GM12878 (cell line): Measurements from ENCODE around the gene PLA2G15. TPM values are rescaled to one million over a fixed set of nuclear protein-coding genes. Genes with fewer than 3 reads are reported as not detected.

Source experiments
- ATAC-seq: fragments of 200-7000 bp; cut with Tn5 transposase; 3 replicates; pipeline ENCODE4 v1.9.1; 2020; ENCODE audit warnings: mild to moderate bottlenecking, moderate library complexity
- BruUV-seq: library from RNA; stranded (reverse); fragments of 400-500 nt; replicated peaks from 2 replicates; lab custom pipeline; 2021; lab: Mats Ljungman, UMichigan
- CTCF ChIA-PET: fragments of 300-600 bp; sonication (Branson Sonifier 250); formaldehyde crosslinking; extraction: SDS; loops from one replicate; lab custom pipeline; 2021; ENCODE audit warnings: inconsistent platforms; lab: Yijun Ruan, JAX
- POLR2A ChIA-PET: fragments of 350-600 bp; formaldehyde crosslinking; extraction: SDS; loops from one replicate; lab custom pipeline; 2021; ENCODE audit warnings: inconsistent platforms; lab: Charles Lee
- RAD21 ChIA-PET: fragments of 300-600 bp; sonication (Branson Sonifier 250); formaldehyde crosslinking; loops from one replicate; lab custom pipeline; 2023; ENCODE audit warnings: antibody characterized with exemption; ENCODE audit not compliant: unreplicated experiment; lab: Charles Lee
- SMC1A ChIA-PET: fragments of 300-600 bp; sonication (Branson Sonifier 250); formaldehyde crosslinking; loops from one replicate; lab custom pipeline; 2023; ENCODE audit not compliant: unreplicated experiment, uncharacterized antibody; lab: Charles Lee
- DNase-seq: peaks from one replicate; pipeline ENCODE4 v3.0.0-alpha.2; 2011; ENCODE audit warnings: low read depth, low spot score
- FAIRE-seq: peaks from 3 replicates; lab custom pipeline; 2011; peaks lifted over from hg19 to GRCh38; lab: Jason Lieb, UNC
- H2AFZ ChIP-seq: 2 replicates; pipeline ENCODE4 v1.6.0; 2011; ENCODE audit warnings: low read depth, low read length, control low read depth; ENCODE audit not compliant: control insufficient read depth
- H3K27ac ChIP-seq: 2 replicates; pipeline ENCODE4 v1.5.1; 2011; ENCODE audit warnings: control low read depth; ENCODE audit not compliant: control insufficient read depth, insufficient read depth
- H3K27me3 ChIP-seq, 2 experiments: replicated peaks in 1 of 2; 2 replicates each; pipeline versions ENCODE4 v1.6.0 to v1.6.1; 2011; ENCODE audit warnings: low read length in 1 of 2; ENCODE audit not compliant: control insufficient read depth in 2 of 2, insufficient read depth in 2 of 2
- H3K36me3 ChIP-seq, 2 experiments: 2 replicates each; pipeline ENCODE4 v1.5.1; 2011; ENCODE audit warnings: low read length in 1 of 2; ENCODE audit not compliant: control insufficient read depth in 2 of 2, insufficient read depth in 2 of 2
- H3K4me1 ChIP-seq: 2 replicates; pipeline ENCODE4 v1.6.1; 2011; ENCODE audit warnings: mild to moderate bottlenecking, low read length, moderate library complexity, mixed read lengths; ENCODE audit not compliant: control insufficient read depth, insufficient read depth
- H3K4me2 ChIP-seq: 2 replicates; pipeline ENCODE4 v1.6.0; 2011; ENCODE audit warnings: control low read depth; ENCODE audit not compliant: control insufficient read depth, insufficient read depth
- H3K4me3 ChIP-seq: fragments of 200-600 bp; sonication (generic); 2 replicates; pipeline ENCODE4 v1.5.1; 2016
- H3K79me2 ChIP-seq: 2 replicates; pipeline ENCODE4 v1.6.0; 2011; ENCODE audit warnings: low read length; ENCODE audit not compliant: control insufficient read depth, insufficient read depth
- H3K9ac ChIP-seq: 2 replicates; pipeline ENCODE4 v1.8.0; 2011; ENCODE audit warnings: low read length, control low read depth, mixed read lengths; ENCODE audit not compliant: control insufficient read depth, insufficient read depth
- H3K9me3 ChIP-seq: replicated peaks from 3 replicates; pipeline ENCODE4 v1.5.1; 2011; ENCODE audit warnings: mild to moderate bottlenecking, low read length; ENCODE audit not compliant: control insufficient read depth, insufficient read depth
- H4K20me1 ChIP-seq: 2 replicates; pipeline ENCODE4 v1.6.0; 2011; ENCODE audit not compliant: control insufficient read depth, insufficient read depth
- BCL11A ChIP-seq: IDR thresholded peaks from 2 replicates; pipeline ENCODE4 v1.6.1; 2011; ENCODE audit warnings: low read depth, low read length
- BMI1 ChIP-seq: fragments of 450-650 bp; IDR thresholded peaks from 2 replicates; pipeline ENCODE4 v1.6.1; 2016; ENCODE audit warnings: mild to moderate bottlenecking, moderate library complexity, borderline replicate concordance
- BRCA1 ChIP-seq: IDR thresholded peaks from 2 replicates; pipeline ENCODE4 v1.6.1; 2011; ENCODE audit warnings: low read depth, low read length, improper control_type of control experiment
- CBX3 ChIP-seq: fragments of 200-600 bp; sonication (generic); IDR thresholded peaks from 2 replicates; pipeline ENCODE4 v1.6.1; 2016; ENCODE audit warnings: low read depth, borderline replicate concordance
- EGR1 ChIP-seq, 2 experiments: IDR thresholded peaks; 1 replicate in 1 of 2; 2 replicates in 1 of 2; pipeline ENCODE4 v1.6.1; 2011 to 2012; ENCODE audit warnings: low read depth in 2 of 2, low read length in 2 of 2, borderline replicate concordance in 1 of 2, mild to moderate bottlenecking in 1 of 2, moderate library complexity in 1 of 2
- KLF5 ChIP-seq: fragments of 450-650 bp; IDR thresholded peaks from 2 replicates; pipeline ENCODE4 v1.6.1; 2014; ENCODE audit warnings: mild to moderate bottlenecking; ENCODE audit not compliant: partially characterized antibody
- NR2C2 ChIP-seq: IDR thresholded peaks from 2 replicates; pipeline ENCODE4 v1.6.1; 2011; ENCODE audit warnings: borderline replicate concordance, low read depth; ENCODE audit not compliant: control insufficient read depth, insufficient read length
- PML ChIP-seq: IDR thresholded peaks from 2 replicates; pipeline ENCODE4 v1.6.1; 2012; ENCODE audit warnings: low read length, inconsistent platforms
- RUNX3 ChIP-seq: IDR thresholded peaks from 2 replicates; pipeline ENCODE4 v1.6.1; 2012; ENCODE audit warnings: low read length, inconsistent platforms
- SIX5 ChIP-seq: IDR thresholded peaks from 2 replicates; pipeline ENCODE4 v1.6.1; 2011; ENCODE audit warnings: mild to moderate bottlenecking, low read depth, low read length, moderate library complexity; ENCODE audit not compliant: severe bottlenecking
- SMC3 ChIP-seq: IDR thresholded peaks from 2 replicates; pipeline ENCODE4 v1.6.1; 2011; ENCODE audit warnings: low read length, improper control_type of control experiment, borderline replicate concordance
- SPI1 ChIP-seq: IDR thresholded peaks from 2 replicates; pipeline ENCODE4 v1.6.1; 2011; ENCODE audit warnings: low read depth, mild to moderate bottlenecking, low read length, moderate library complexity, borderline replicate concordance; ENCODE audit not compliant: insufficient read depth
- WRNIP1 ChIP-seq: IDR thresholded peaks from 2 replicates; pipeline ENCODE4 v1.6.1; 2011; ENCODE audit warnings: low read depth, low read length, improper control_type of control experiment, borderline replicate concordance
- ZNF207 ChIP-seq: fragments of 450-650 bp; IDR thresholded peaks from 2 replicates; pipeline ENCODE4 v1.6.1; 2014; ENCODE audit warnings: antibody characterized with exemption, mild to moderate bottlenecking, borderline replicate concordance
- WGBS: methylation state at CpG from one replicate; pipeline ENCODE4 v1.1.6; 2016; ENCODE audit warnings: low lambda C conversion rate; ENCODE audit not compliant: insufficient replicate concordance, insufficient coverage; ENCODE audit errors: missing lambda C conversion rate; 5-methylcytosine and 5-hydroxymethylcytosine counted together
- in situ Hi-C: fragments of 300-500 bp; cut with MboI; formaldehyde crosslinking; loops from 9 replicates; pipeline ENCODE4 v1.14.3; 2018; ENCODE audit warnings: mixed read lengths
- intact Hi-C: fragments of 100-400 bp; cut with micrococcal nuclease; formaldehyde crosslinking; loops from one replicate; pipeline ENCODE4 v1.14.2; 2022; ENCODE audit not compliant: unreplicated experiment
- polyA plus RNA-seq, 11 experiments: library from polyadenylated mRNA; depleted of rRNA in 4 of 11; unstranded in 6 of 11; stranded (reverse) in 5 of 11; fragments of >200 nt; fragmentation: Nextera tagmentation in 4 of 11; fragmentation: Illumina TruSeq in 1 of 11; extraction: Ambion mirVana in 4 of 11; extraction: Trizol in 1 of 11; gene quantifications; 1 replicate in 1 of 11; 2 replicates in 10 of 11; pipeline versions ENCODE4 v1.2.1 to v1.2.3, GENCODE V29; 2011 to 2016; ENCODE audit warnings: inconsistent platforms in 2 of 11, missing spikeins in 2 of 11, low read depth in 1 of 11
- total RNA-seq, 4 experiments: library from RNA; depleted of rRNA in 3 of 4; stranded (reverse); fragments of >200 nt in 3 of 4; fragmentation: Illumina TruSeq in 1 of 4; extraction: Trizol in 1 of 4; gene quantifications; 2 replicates each; pipeline versions ENCODE4 v1.2.1 to v1.2.3, GENCODE V29; 2013 to 2021
- TF ChIP-seq, protein P1 (sequence below), 3 experiments: IDR thresholded peaks in 2 of 3; conservative IDR thresholded peaks in 1 of 3; 2 replicates each; pipeline ENCODE4 v1.5.1; 2011; ENCODE audit warnings: low read depth in 3 of 3, low read length in 3 of 3, mild to moderate bottlenecking in 3 of 3, control low read depth in 2 of 3, moderate library complexity in 2 of 3, inconsistent platforms in 1 of 3, mixed read lengths in 1 of 3; ENCODE audit not compliant: control insufficient read depth in 2 of 3, insufficient read depth in 1 of 3; ENCODE audit errors: extremely low read depth in 1 of 3
- TF ChIP-seq, protein P2 (sequence below): fragments of 450-650 bp; IDR thresholded peaks from 2 replicates; pipeline ENCODE4 v1.6.1; 2016; ENCODE audit warnings: mild to moderate bottlenecking, moderate library complexity, borderline replicate concordance

PLA2G15 gene
- total and polyA plus RNA-seq, 10 of the 15 experiments (the other 5 are each of a cell fraction or from before 2014, with no cell fraction given) = 0.31 to 9.4 (median 6.8) TPM

DNA sequence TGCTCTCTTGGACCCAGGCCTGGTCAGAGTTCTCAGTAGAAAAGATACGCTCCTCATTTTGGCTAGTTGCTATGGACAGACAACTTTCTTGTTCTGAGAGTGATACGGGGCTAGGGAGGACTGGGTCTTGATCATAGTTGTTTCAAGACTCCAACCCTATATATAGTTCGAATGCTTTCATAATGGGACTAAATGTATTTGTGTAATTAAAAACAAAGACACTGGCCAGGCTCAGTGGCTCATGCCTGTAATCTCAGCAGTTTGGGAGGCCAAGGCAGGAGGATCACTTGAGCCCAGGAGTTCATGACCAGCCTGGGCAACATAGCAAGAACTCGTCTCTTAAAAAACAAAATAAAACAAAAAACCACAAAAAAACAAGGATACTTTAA, 36.9 kb downstream of the PLA2G15 start (continued):
- TF ChIP-seq SMC3 = no peak
- TF ChIP-seq SIX5 = no peak
- TF ChIP-seq, all 136 proteins: peak for 0

DNA sequence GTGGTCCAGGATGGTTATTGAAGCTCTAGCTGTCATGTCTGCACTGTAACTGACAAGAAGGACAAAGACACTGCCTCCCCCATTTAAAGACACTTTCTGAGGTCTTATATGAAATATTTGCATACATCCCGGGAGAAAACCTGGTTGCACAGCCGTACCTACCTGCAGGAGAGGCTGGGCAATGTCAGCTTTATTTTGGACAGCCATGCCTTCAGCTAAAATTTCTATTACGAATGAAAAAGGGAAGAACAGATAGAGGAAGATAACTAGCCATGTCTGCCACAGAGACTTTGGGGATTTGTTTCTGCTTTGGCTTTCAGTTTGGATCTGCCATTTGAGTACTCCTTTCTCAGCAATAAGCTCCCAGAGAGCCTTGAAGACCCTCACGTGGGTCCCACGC, 38.2 kb downstream of the PLA2G15 start:
- ATAC-seq = no peak
- peaks cover 58% of the 10 kb centered on the region for H3K79me2 ChIP-seq
- peak overlapping the region; percentile 23; the same call in 1 of the 2 replicates for H3K4me3 ChIP-seq

More for the DNA sequence above, 38.2 kb downstream of the PLA2G15 start:
- Histone ChIP-seq H3K27me3 (no peaks in the 10 kb centered on the region), H3K4me1 (peaks cover 64% of the 10 kb centered on the region), H3K27ac (peak overlapping the region; percentile 91), H3K36me3 (peaks cover 15% of the 10 kb centered on the region in 2 experiments), H3K9me3 (no peaks in the 10 kb centered on the region), H4K20me1 (no peaks in the 10 kb centered on the region), H3K4me2 (peak overlapping the region; percentile 77), H3K9ac (peak overlapping the region; percentile 56), H2AFZ (no peak overlapping the region; the same call in 1 of the 2 replicates)
- intact Hi-C loops = no loop called here
- SMC1A ChIA-PET = interaction anchor here (0.8 to 16.5 kb wide), 11 partner anchors 8 to 188 kb away, joined by 3 to 253 read pairs (median 4); partner anchors contain the start of genes PRMT7, SLC7A6 and SLC7A6OS
- 0 out of 2 replicates have a peak, but pooled peaks have one; percentile 3 for TF ChIP-seq RUNX3
- no peak for TF ChIP-seq PML
- peak; percentile 36; the same call in 1 of the 2 replicates for TF ChIP-seq SPI1
- TF ChIP-seq, protein P1, sequence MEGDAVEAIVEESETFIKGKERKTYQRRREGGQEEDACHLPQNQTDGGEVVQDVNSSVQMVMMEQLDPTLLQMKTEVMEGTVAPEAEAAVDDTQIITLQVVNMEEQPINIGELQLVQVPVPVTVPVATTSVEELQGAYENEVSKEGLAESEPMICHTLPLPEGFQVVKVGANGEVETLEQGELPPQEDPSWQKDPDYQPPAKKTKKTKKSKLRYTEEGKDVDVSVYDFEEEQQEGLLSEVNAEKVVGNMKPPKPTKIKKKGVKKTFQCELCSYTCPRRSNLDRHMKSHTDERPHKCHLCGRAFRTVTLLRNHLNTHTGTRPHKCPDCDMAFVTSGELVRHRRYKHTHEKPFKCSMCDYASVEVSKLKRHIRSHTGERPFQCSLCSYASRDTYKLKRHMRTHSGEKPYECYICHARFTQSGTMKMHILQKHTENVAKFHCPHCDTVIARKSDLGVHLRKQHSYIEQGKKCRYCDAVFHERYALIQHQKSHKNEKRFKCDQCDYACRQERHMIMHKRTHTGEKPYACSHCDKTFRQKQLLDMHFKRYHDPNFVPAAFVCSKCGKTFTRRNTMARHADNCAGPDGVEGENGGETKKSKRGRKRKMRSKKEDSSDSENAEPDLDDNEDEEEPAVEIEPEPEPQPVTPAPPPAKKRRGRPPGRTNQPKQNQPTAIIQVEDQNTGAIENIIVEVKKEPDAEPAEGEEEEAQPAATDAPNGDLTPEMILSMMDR (IDR thresholded peaks at IDR 0.05 in 2 of 3, conservative IDR thresholded peaks at IDR 0.05 in 1 of 3; ENCODE audit: control insufficient read depth in 2 of 3, extremely low read depth in 1 of 3, insufficient read depth in 1 of 3, low read depth in 3 of 3, low read length in 3 of 3) = no peak
- no peak for TF ChIP-seq BRCA1
- TF ChIP-seq WRNIP1 = no peak
- TF ChIP-seq, protein P2, sequence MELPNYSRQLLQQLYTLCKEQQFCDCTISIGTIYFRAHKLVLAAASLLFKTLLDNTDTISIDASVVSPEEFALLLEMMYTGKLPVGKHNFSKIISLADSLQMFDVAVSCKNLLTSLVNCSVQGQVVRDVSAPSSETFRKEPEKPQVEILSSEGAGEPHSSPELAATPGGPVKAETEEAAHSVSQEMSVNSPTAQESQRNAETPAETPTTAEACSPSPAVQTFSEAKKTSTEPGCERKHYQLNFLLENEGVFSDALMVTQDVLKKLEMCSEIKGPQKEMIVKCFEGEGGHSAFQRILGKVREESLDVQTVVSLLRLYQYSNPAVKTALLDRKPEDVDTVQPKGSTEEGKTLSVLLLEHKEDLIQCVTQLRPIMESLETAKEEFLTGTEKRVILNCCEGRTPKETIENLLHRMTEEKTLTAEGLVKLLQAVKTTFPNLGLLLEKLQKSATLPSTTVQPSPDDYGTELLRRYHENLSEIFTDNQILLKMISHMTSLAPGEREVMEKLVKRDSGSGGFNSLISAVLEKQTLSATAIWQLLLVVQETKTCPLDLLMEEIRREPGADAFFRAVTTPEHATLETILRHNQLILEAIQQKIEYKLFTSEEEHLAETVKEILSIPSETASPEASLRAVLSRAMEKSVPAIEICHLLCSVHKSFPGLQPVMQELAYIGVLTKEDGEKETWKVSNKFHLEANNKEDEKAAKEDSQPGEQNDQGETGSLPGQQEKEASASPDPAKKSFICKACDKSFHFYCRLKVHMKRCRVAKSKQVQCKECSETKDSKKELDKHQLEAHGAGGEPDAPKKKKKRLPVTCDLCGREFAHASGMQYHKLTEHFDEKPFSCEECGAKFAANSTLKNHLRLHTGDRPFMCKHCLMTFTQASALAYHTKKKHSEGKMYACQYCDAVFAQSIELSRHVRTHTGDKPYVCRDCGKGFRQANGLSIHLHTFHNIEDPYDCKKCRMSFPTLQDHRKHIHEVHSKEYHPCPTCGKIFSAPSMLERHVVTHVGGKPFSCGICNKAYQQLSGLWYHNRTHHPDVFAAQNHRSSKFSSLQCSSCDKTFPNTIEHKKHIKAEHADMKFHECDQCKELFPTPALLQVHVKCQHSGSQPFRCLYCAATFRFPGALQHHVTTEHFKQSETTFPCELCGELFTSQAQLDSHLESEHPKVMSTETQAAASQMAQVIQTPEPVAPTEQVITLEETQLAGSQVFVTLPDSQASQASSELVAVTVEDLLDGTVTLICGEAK = no peak
- TF ChIP-seq EGR1 (IDR thresholded peaks at IDR 0.05; ENCODE audit: borderline replicate concordance in 1 of 2, low read depth in 2 of 2, low read length in 2 of 2) = no peak
- TF ChIP-seq CBX3 = no peak
- TF ChIP-seq BMI1 = no peak
- TF ChIP-seq NR2C2 = no peak
- no peak for TF ChIP-seq ZNF207
- TF ChIP-seq KLF5 = no peak
- no peak for TF ChIP-seq BCL11A
- no TSS peak for BruUV-seq
- 5% methylated on average over 5 of the region's 5 CpGs for WGBS
- DNase-seq = no peak
- RAD21 ChIA-PET = interaction anchor here (1.0 to 4.8 kb wide), 10 partner anchors 8 to 44 kb away, joined by 3 to 97 read pairs (median 9); partner anchors contain the start of genes PRMT7, SLC7A6 and SLC7A6OS
- CTCF ChIA-PET = interaction anchor here (1.0 to 5.2 kb wide), 9 partner anchors 7 to 101 kb away, joined by 3 to 126 read pairs (median 6); partner anchors contain the start of genes PRMT7, SLC7A6 and SLC7A6OS
- no peak for FAIRE-seq
- POLR2A ChIA-PET = interaction anchor here (0.6 to 11.1 kb wide), 14 partner anchors 8 to 195 kb away, joined by 3 to 177 read pairs (median 4); partner anchors contain the start of gene SLC7A6
- in situ Hi-C loops = no loop called here
